ENCODE measurements around the gene TLCD5. TPM values are rescaled to one million over a fixed set of nuclear protein-coding genes. Genes with fewer than 3 reads are reported as not detected.

TLCD5 gene
- total and polyA plus RNA-seq, 8 donors = 0.58 to 81.2 (median 1.8) TPM; not detected in 1

GRCh38 chr11:120316880-120317688 lies 8.0 kb upstream of the TLCD5 start:
- H3K4me3 ChIP-seq = no peak overlapping the region
- H3K4me1 ChIP-seq = peaks cover 13 to 21% (median 19%) of the 10 kb centered on the region in 4 donors
- no peaks in the 10 kb centered on the region for H3K36me3 ChIP-seq
- WGBS, 5 donors = 9 to 17% (median 13%) methylated on average over 8 of the region's 8 CpGs
- H3K27me3 ChIP-seq = no peaks in the 10 kb centered on the region
- DNase-seq = peak; percentile 86 to 91
- intact Hi-C loops (cut with DNase I; ENCODE audit: low total_unique reads) = no loop called here
- no peaks in the 10 kb centered on the region for H3K9me3 ChIP-seq
- H3K27ac ChIP-seq = peak overlapping the region; percentile 42 to 77 (median 62)
- TF ChIP-seq POLR2A (IDR thresholded peaks at IDR 0.05) (no peak), EP300 (IDR thresholded peaks at IDR 0.05) (no peak), CTCF (IDR thresholded peaks at IDR 0.05) (no peak), POLR2AphosphoS5 (IDR thresholded peaks at IDR 0.05) (peak in 2 of 3 donors; percentile 47 to 78)

GRCh38 chr11:120317689-120318480 lies 7.2 kb upstream of the TLCD5 start:
- Histone ChIP-seq H3K27me3 (no peaks in the 10 kb centered on the region), H3K4me1 (peaks cover 13 to 21% (median 19%) of the 10 kb centered on the region in 4 donors), H3K9me3 (no peaks in the 10 kb centered on the region), H3K36me3 (no peaks in the 10 kb centered on the region), H3K4me3 (no peak overlapping the region), H3K27ac (peak overlapping the region in 4 of 5 donors; percentile 47 to 77 (median 64))
- WGBS, 5 donors = 82 to 93% (median 87%) methylated on average over 10 of the region's 10 CpGs
- intact Hi-C loops (cut with DNase I; ENCODE audit: low total_unique reads) = no loop called here
- TF ChIP-seq EP300 (IDR thresholded peaks at IDR 0.05) (no peak), POLR2A (IDR thresholded peaks at IDR 0.05) (no peak), CTCF (IDR thresholded peaks at IDR 0.05) (no peak), POLR2AphosphoS5 (IDR thresholded peaks at IDR 0.05) (no peak)
- no peak for DNase-seq

GRCh38 chr11:120318906-120319305 lies 6.2 kb upstream of the TLCD5 start:
- 68 to 88% (median 84%) methylated on average over 4 of the region's 4 CpGs for WGBS, 5 donors
- DNase-seq = no peak
- Histone ChIP-seq H3K4me1 (peaks cover 13 to 21% (median 19%) of the 10 kb centered on the region in 4 donors), H3K36me3 (no peaks in the 10 kb centered on the region), H3K27ac (no peak overlapping the region), H3K27me3 (no peaks in the 10 kb centered on the region), H3K9me3 (no peaks in the 10 kb centered on the region), H3K4me3 (no peak overlapping the region)
- TF ChIP-seq POLR2A (IDR thresholded peaks at IDR 0.05) (no peak), CTCF (IDR thresholded peaks at IDR 0.05) (no peak), EP300 (IDR thresholded peaks at IDR 0.05) (no peak), POLR2AphosphoS5 (IDR thresholded peaks at IDR 0.05) (no peak)
- intact Hi-C loops (cut with DNase I; ENCODE audit: low total_unique reads) = no loop called here

GRCh38 chr11:120326228-120326627 lies 1.1 kb downstream of the TLCD5 start:
- WGBS, 5 donors = 53 to 65% (median 60%) methylated on average over 3 of the region's 3 CpGs
- Histone ChIP-seq H3K4me3 (peak overlapping the region in 3 of 4 donors; percentile 67 to 73 (median 73)), H3K36me3 (peaks cover 0 to 13% (median 11%) of the 10 kb centered on the region in 4 donors), H3K9me3 (no peaks in the 10 kb centered on the region), H3K4me1 (peaks cover 1 to 41% (median 27%) of the 10 kb centered on the region in 4 donors), H3K27ac (peak overlapping the region in 4 of 5 donors; percentile 85 to 94 (median 92)), H3K27me3 (peaks cover 0 to 8% (median 0%) of the 10 kb centered on the region in 3 donors)
- intact Hi-C loops (cut with DNase I; ENCODE audit: low total_unique reads) = no loop called here
- TF ChIP-seq POLR2A (IDR thresholded peaks at IDR 0.05) = no peak
- peak in 1 of 3 donors; percentile 35 for TF ChIP-seq POLR2AphosphoS5 (IDR thresholded peaks at IDR 0.05)
- DNase-seq = no peak

All from stomach (tissue), 9 donors.